ENCODE data around the gene HS2ST1.

DNA sequence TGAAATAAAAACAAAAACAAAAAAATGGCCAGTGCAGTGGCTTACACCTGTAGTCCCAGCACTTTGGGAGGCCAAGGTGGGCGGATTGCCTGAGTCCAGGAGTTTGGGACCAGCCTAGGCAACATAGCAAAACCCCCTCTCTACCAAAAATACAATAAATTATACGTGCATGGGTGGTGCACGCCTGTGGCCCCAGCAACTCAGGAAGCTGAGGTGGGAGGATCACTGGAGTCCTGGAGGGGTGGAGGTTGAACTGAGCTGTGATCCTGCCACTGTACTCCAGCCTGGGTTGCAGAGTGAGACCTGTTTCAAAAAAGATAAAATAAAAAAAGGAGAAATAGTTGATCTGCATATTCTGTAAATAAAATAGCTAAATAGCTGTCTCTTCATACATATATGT, 41.2 kb downstream of the HS2ST1 start:
- TF ChIP-seq, protein P1, sequence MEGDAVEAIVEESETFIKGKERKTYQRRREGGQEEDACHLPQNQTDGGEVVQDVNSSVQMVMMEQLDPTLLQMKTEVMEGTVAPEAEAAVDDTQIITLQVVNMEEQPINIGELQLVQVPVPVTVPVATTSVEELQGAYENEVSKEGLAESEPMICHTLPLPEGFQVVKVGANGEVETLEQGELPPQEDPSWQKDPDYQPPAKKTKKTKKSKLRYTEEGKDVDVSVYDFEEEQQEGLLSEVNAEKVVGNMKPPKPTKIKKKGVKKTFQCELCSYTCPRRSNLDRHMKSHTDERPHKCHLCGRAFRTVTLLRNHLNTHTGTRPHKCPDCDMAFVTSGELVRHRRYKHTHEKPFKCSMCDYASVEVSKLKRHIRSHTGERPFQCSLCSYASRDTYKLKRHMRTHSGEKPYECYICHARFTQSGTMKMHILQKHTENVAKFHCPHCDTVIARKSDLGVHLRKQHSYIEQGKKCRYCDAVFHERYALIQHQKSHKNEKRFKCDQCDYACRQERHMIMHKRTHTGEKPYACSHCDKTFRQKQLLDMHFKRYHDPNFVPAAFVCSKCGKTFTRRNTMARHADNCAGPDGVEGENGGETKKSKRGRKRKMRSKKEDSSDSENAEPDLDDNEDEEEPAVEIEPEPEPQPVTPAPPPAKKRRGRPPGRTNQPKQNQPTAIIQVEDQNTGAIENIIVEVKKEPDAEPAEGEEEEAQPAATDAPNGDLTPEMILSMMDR (IDR thresholded peaks at IDR 0.05) = no peak
- TF ChIP-seq POLR2A (IDR thresholded peaks at IDR 0.05) (no peak), POLR2AphosphoS5 (IDR thresholded peaks at IDR 0.05) (no peak), EP300 (IDR thresholded peaks at IDR 0.05) (no peak)
